Measurements from ENCODE around the gene RBX1.
"Not testable (repeated sequence)": the region's sequence is repeated elsewhere in the genome, so short reads cannot be mapped to it uniquely, and the experiment has no call there.

Gene RBX1

DNA sequence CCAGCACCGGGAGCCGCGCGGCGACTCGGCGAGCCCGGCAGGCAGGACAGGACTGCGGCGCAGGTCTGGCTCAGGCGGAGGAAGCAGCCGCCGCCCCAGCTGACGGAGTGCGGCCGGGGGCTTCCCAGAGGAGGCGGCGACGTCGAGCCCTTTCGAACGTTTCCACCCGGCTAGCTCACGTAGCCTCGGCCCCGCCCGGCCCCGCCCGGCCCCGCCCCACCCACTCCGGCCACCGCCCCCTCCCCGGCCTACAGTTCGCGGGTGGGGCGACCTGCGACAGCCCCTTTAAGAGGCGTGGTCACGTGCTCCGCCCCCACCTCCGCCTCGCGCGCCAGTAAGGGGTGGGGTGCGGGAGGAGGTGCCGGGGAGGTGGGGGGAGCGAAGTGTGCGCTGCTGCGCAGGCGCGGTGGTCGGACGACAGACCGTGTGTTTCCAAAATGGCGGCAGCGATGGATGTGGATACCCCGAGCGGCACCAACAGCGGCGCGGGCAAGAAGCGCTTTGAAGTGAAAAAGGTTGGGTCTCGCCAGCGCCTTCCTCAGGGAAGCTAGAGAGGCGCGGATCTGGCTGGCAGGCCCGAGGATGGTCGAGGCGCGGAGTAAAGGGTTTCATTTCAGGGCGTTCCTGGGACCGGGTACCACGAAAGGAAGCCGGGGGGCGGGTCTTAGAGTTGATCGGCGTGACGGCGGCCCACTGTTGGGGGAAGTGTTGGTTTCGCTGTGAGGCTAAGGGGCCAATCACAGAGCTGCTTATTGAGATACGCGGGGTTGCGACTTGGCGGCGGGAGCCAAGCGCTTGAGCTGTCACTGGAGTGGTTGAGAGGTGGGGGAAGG is at the start of gene RBX1:
Gene RBX1, plus strand, starts transcription at position 417 of the 833 bp plus-strand sequence. Its CDS starts 21 bp downstream, at position 438.
- peak; percentile 98 for DNase-seq

DNA sequence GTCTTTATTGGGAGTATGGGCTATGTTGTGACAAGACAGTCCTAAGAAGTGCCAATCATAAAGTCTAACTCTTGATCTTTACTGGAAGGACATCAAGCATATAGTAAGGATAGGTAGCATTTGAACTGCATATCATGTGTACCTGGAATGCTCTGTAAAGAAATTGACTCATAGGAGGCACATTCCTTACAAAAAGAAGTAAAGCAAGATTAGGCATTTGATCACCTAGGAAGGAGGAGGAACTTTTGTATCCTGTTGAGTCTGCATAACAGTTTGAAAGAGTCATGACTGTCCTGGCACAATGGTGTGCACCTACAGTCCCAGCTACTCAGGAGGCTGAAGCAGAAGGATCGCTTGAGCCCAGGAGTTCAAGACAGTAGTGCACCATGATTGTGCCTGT is 47.1 kb upstream of the RBX1 start:
- no peak for DNase-seq

DNA sequence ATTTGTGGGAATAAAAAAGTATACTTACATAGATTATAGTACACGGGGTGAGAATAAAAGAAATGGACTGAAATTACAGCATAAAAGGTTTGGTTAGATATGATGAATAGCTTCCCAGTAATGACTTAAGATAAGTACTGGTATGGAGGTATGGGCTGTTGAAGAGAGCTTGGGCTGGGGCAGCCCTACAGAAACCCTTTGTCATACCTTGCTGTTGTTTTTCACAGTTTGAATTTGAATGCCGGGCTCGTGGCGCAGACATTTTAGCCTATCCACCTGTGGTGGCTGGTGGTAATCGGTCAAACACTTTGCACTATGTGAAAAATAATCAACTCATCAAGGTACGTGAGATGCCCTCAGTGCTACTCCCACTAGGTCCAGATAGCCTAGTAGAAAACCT is 42.3 kb upstream of the RBX1 start:
- DNase-seq, result no peak

DNA sequence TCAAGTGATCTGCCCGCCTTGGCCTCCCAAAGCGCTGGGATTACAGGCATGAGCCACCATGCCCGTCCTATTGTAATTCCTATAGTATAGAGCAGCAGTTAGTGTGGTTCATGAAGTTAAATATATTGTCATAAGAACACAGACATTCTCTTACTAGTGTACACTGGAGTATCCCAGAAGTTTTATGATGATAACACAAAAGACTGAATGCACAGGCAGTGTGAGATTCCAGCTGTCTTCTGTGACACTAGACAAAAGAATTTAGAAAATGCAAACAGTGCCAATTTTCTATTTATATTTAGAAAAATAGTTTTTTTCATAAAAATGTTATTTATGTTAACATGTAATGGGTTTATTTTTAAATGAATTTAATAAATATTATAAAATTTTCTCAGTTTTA is 39.4 kb upstream of the RBX1 start:
- no peak for DNase-seq

DNA sequence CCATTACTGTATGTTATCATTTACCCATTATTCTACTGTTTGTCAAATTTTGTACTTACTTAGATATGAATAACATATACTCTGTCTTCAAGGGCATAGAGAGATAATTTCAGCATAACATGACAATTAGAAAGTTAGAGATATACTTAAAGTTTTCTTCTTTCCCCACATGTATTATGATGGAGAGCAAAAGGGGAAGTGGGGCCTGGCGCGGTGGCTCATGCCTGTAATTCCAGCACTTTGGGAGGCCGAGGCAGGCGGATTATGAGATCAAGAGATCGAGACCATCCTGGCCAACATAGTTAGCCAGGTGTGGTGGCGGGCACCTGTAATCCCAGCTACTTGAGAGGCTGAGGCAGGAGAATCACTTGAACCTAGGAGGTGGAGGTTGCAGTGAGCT is 38.2 kb upstream of the RBX1 start:
- not testable (repeated sequence) for DNase-seq

DNA sequence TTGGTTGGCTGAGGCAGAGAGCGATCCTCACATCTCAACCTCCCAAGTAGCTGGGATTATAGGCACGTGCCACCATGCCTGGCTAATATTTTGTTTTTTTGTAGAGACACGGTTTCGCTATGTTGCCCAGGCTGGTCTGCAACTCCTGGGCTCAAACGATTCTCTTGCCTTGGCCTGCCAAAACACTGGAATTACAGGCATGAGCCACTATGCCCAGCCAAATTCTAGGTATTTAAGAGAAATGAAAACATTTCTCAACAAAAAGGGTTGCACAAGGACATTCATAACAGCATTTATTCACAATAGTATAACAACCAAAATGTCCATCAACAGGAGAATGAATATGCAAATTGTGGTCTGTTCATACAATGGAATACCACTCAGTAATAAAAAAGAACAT is 31.7 kb upstream of the RBX1 start:
- no peak for DNase-seq

DNA sequence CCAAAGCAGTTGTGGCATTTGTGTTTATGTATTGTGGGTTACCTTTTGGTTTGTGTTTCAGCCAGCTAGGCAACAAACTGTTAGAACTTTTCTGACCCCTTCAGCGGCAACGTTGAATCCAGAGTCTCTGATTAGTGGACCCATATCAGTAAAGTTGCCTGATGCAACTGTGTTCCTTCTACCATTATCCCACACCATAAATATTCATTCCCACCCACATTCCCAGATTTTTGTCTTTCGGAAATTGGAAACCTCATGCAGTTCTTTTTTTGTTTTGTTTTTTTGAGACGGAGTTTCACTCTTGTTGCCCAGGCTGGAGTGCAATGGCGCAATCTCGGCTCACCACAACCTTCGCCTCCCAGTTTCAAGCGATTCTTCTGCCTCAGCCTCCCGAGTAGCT is 30.7 kb upstream of the RBX1 start:
- no peak for DNase-seq

DNA sequence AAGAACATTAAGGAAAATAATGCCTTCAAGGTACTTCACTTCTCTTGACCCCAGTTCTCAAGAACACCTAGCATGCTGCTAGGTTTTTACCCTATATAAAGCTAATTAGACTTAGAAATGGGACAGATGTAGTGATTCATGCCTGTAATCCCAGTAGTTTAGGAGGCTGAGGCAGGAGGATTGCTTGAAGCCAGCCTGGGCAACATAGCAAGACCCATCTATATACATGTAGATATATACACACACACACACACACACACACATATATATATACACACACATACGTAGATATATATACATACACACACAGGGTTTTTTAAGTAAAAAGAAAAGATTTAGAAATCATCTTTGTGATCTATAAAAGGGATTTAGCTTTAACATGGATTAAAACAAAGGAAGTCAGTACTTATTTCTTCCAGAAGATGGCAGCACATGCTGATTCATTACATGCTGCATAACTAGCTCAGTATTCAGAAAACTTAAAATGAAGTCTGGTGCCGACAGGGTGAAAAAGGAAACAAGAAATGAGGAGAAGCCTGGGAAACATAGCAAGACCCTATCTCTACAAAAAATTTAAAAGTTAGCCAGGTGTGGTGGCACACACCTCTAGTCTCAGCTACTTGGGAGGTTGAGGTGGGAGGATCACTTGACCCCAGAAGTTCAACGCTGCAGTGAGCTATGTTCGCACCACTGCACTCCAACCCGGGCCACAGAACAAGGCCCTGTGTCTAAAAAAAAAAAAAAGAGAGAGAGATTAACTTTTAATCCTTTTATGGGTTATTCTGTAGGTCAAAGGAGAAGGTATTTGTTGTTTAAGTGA is 28.5 kb upstream of the RBX1 start:
- peak; percentile 2 for DNase-seq

DNA sequence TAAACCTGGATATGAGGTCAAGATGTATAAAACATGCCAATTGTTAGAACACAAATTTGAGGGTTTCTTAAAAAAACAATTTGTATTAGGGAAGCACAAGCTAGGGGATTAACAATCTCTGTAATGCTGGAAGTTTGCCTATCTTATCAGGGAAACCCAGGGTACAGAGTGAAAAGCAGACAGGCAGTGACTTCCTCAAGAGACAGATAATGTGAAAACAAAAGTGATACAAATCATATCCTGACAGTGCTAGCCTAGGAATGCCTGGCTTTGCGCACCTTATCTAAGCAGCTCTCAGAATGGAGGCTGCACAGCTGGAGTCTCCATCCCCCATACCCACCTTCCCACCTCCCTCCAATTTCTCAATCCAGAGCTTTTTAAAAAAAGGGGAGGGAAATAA is 22.5 kb upstream of the RBX1 start:
- no peak for DNase-seq

DNA sequence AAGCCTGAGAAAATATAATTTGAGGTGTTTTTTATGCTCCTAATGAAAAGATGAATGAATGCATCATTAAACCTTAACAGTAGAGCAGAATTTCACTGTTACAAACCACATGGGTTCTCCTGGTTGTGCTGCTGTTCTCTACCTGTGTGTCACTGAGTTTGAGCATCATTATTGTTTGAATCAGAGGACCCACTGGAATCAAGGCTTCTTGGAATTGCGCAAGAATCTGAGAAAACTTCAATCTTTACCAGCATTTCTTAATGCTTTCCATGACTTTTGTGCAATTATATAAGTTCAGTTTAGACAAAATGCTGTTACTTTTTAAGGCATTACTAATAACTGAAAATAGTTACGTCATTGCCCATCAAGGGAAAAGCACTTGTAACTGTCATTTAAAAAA is 18.8 kb upstream of the RBX1 start:
- no peak for DNase-seq

DNA sequence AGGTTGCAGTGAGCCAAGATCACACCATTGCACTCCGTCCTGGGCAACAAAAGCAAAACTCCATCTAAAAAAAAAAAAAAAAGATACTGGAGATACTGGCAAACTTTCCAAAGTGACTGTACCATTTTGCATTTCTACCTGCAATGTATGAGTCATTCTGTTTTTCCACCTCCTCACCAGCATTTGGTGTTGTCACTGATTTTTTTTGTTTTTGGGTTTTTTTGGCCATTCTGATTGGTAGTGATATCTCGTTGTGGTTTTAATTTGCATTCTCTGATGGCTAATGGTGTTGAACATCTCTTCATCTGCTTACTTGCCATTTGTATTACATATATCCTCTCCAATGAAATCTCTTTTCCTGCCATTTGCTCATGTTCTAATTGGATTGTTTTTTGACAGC is 12.0 kb upstream of the RBX1 start:
- no peak for DNase-seq

DNA sequence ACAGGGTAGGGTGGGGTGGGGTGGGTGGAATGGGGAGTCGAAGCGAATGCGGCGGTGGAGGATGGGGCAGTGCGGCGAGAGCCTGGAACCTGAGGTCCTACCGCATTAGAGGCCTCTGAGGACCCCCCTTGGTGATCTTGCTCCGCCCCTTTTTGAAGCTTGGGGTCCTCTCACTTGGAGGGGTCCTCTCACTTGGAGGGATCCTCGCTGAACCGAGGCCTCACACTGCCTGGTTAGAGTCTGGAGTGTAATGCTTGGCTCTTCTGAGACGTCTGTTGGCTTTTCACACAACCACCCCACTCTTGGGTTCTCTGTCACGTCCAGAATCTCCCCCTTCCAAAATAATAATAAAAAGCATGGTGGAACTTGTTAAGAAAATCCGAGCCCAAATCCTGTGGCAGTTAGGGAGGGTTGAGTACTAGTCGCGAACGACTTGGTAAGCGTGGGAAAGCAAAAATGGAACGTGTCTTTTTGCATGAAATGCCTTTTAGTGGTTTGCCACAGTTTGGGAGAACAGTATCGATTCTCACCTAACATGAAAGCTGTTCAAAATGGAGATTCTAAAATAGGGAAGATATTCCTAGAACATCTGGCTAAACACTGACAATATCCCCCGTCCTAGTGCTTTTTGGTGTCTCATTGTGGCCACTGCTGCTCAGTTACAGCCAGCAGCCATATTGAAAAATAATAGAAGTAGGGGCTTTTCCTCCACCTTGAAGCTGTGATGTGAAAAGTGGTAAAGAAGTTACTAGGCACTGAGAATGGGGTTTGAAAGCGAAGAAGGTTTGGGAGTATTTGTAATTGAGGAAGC is 822 bp downstream of the RBX1 start:
- no peak for DNase-seq

DNA sequence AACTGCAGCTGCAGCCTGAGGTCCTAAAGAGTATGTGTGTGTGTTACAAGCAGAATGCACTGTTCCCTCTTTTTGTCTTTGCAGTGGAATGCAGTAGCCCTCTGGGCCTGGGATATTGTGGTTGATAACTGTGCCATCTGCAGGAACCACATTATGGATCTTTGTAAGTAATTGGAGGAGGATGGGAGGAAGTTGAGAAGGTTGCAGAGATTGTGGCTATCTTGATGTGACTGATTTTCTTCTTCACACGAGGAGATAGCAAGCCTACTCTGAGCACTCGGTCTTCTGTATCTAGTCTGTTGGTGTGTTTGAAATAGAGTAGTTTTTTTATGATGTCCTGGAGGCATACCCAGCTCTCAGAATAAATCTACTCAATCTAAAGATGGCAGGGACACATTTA is 2.3 kb downstream of the RBX1 start:
- DNase-seq, result no peak

DNA sequence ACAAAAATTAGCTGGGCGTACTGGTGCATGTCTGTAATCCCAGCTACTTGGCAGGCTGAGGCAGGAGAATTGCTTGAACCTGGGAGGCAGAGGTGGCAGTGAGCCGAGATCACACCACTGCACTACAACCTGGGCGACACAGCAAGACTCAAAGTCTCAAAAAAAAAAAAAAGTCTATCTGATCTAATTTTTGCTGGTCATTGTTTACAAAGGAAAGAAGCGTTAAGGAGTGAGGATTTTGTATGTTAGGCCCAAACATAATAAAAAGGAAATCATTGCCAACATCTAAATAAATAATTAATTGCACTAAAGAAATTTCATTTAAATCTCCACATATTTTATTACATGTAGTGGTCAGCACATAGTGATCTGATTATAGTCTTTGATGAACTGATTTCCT is 2.9 kb downstream of the RBX1 start:
- DNase-seq, result no peak

DNA sequence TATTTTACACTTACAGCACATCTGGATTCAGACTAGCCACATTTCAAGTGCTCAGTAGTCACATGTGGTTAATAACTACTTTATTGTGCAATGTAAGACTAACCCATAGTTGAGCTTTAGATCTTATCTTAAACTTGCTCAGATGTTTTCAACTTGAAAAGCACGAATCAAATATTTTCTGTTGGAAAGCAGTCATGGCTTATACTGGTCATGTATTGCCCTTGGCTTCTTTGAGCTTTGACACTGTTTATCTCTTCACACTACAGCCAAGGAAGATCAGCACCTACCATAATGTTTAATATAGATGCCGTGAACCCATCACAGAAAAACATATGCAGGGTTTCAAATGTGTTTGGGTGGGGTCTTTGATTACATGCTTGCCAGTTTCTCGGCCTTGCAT is 4.4 kb downstream of the RBX1 start:
- DNase-seq, result no peak

DNA sequence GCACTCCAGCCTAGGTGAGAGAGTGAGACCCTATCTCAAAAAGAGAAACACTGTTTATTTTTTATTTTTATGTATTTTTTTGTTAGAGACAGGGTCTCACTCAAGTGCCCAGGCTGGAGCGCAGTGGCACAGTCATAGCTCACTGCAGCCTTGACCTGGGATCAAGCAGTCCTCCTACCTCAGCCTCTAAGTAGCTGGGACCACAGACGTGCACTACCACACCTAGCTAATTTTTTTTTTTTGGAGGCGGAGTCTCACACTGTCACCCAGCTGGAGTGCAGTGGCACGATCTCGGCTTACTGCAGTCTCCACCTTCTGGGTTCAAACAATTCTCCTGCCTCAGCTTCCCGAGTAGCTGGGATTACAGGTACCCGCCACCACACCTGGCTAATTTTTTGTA is 6.4 kb downstream of the RBX1 start:
- no peak for DNase-seq

DNA sequence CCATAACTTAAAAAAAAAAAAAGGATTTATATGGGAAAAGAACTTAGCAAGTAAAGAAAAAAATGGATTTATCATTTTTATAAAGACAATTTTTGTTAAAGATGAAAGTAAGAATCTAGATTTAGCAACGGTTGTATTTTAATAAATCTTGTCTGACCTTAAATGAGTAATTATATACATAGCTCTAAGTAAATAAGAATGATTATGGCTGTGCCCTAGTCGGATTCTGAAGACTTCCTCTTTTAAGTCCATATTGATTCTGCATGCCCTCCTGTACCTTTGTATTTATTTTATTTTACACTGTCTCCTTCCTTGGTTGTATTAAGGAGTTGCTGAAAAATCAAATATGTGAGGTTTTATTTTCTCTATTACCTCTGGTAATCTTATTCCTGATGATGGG is 7.1 kb downstream of the RBX1 start:
- no peak for DNase-seq

DNA sequence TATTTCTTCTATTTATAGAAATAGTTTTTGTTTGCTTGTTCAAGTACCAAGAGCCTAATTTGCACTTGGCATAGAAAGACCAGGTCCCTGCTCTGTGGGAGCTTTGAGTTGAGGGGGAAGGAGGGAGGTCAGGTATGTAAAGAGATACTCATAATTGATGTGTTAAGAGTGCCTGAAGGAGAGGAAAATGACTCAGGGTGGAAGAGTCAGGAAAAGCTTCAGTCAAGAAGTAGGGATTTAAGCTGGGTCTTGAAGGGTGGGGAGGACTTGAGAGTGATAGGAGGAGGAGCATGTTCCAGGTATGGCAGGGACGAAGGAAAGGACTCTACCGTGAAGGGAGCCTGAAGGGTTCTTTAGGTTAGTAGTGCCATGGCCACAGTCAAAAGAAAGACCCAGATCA is 9.0 kb downstream of the RBX1 start:
- no peak for DNase-seq

DNA sequence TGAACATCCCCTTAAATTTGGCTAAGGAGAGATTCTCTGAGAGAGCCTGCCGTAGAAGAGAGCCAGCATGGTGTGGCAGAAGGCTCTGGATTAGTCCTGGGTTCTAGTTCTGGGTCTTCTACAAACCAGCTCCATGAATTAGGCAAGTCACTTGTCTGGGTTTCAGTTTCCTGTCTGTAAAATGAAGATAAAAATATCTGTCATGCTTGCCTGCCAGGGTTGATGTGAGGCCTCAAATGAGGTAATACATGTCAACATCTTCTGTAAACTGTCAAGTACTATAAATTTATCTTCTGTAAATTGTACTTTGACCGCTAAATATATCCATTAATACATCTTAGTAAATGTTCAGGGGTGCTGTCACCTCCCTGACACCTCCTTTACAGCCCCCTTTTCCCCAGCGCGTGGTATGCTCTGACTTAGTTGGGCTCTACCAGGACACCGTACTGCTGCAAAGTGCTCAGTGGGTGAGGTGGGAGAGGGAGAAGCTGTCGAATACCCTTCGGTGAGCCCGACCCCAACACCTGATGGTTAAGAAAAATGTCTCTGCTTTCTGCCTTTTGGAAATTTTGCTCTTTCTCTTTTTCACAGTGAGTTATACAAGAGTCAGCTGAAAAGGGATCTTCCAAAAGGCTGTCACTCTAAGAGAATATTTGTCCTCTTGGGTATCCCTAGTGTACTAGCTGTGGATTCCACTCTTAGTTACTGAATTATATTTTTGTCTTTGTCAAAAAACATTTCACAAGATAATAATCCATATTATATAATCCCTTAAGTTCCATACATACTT is 15.0 kb downstream of the RBX1 start:
- DNase-seq, result no peak

DNA sequence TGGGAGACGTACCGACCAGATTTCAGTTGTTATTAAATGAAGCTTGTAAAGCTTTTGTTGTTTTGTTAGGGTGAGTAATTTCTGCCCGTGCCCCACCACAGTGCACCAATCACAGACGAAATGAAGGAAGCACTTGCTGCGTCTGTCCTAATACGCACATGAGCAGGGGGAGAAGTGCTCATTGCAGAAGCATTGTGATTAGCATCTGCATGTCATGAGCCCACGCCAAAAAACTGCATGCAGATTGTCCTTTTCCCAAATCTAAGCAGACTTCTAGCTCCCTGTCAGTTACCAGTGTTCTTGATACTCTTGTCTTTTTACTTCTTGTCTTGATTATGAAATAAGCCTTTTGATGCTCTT is 15.5 kb downstream of the RBX1 start:
- DNase-seq, result no peak

DNA sequence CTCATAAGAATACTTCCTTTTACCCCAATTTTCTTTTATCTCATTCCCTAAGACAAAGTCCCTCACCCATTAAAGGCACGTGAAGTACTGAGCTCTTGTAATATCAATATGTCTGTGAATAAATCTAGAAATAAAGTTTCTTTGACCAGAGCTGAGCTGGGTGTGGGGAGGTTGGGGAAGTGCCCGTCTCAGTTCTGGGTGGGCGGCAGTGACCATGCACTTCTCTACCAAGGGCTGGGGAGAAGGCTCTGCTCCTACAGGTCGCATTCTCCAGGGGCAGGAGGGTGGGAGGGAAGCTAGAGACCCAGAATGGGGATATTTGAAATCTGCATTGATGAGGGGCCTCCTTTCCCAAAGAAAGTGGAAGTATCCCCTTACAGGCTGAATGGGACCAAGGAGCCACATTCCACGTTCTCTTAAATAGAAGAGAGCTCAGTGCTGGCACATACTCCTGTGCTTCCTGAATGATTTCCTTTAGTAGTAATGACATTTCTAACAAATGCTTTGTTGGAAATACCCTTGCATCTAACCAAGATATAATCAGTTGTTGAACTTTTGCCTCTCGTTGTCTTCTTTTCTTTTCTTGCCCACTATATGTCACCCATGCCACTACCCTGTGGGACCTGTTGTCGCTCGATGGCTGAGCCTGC is 16.1 kb downstream of the RBX1 start:
- DNase-seq, result no peak

DNA sequence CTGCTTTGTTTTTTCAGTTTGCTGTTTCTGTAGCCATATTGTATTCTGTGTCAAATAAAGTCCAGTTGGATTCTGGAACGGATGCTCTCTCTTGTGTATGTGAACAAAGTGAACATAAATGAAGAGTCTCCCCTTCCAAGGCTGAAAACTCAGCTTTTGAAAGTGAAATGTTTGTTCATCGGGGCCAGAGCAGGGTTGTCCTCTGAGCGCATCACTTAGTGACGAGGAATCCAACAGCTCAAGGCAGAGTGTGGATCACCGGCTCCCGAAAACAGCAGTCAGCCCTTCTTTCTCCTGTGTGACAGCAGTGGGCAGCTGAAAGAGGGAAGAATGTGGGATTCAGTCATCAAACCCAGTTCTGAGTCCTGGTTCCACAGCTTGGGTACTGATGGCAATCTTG is 21.4 kb downstream of the RBX1 start:
- DNase-seq, result no peak

All from GDM1 (cell line).